ENCODE measurements around the gene ESYT2. TPM values are rescaled to one million over a fixed set of nuclear protein-coding genes. Genes with fewer than 3 reads are reported as not detected.

The ESYT2 gene
- total and polyA plus RNA-seq, 9 of the 15 experiments (the other 6 are each of a cell fraction or from before 2014, with no cell fraction given) = 5.8 to 86.9 (median 64.7) TPM

DNA sequence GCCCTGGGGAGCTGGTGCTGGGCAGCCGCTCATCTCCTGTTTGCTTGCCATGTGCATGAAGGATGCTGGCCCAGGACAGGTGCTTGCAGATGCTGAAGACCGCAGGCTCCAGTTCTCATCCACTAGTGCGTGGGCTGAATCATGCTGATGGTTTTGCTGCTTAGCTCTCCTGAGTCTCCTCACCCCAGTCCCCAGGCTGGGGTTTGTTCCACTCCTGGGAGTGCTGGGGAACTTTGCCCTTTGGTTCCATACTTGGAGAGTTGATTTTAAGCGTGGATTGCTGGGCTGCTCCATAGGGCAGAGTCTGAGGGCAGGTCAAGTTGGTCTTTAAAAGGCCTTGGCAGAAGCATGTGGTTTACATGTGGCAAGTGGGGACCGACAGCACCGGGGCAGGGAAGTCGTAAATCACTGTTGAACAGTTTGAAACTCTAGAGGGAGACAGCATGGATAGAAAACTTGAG lies 36.2 kb upstream of the ESYT2 start (continued):
- no peak for TF ChIP-seq ZC3H4 (CRISPR knock-in tag; IDR thresholded peaks at IDR 0.05; ENCODE audit: borderline replicate concordance)
- peak; percentile 41; the same call in 1 of the 2 replicates for TF ChIP-seq NFRKB (IDR thresholded peaks at IDR 0.05; ENCODE audit: low read depth)
- TF ChIP-seq ZNF311 (CRISPR knock-in tag; IDR thresholded peaks at IDR 0.05) = peak; percentile 87
- TF ChIP-seq PKNOX1 (IDR thresholded peaks at IDR 0.05) = peak; percentile 97
- TF ChIP-seq SREBF2 (CRISPR knock-in tag; IDR thresholded peaks at IDR 0.05) = no peak
- TF ChIP-seq ZFP1 (CRISPR knock-in tag; IDR thresholded peaks at IDR 0.05) = no peak
- TF ChIP-seq ZBTB1 (CRISPR knock-in tag; IDR thresholded peaks at IDR 0.05; ENCODE audit: borderline replicate concordance, low read depth) = peak; percentile 68
- no peak for TF ChIP-seq ZKSCAN3 (CRISPR knock-in tag; IDR thresholded peaks at IDR 0.05)
- TF ChIP-seq SIRT6 (IDR thresholded peaks at IDR 0.05; ENCODE audit: low read depth, low read length) = no peak
- TF ChIP-seq, protein P1, sequence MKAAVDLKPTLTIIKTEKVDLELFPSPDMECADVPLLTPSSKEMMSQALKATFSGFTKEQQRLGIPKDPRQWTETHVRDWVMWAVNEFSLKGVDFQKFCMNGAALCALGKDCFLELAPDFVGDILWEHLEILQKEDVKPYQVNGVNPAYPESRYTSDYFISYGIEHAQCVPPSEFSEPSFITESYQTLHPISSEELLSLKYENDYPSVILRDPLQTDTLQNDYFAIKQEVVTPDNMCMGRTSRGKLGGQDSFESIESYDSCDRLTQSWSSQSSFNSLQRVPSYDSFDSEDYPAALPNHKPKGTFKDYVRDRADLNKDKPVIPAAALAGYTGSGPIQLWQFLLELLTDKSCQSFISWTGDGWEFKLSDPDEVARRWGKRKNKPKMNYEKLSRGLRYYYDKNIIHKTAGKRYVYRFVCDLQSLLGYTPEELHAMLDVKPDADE (conservative IDR thresholded peaks at IDR 0.05; ENCODE audit: control insufficient read depth, low read depth, low read length) = no peak
- TF ChIP-seq NFIC (IDR thresholded peaks at IDR 0.05) = no peak
- no peak for TF ChIP-seq ZNF274 (IDR thresholded peaks at IDR 0.05; ENCODE audit: borderline replicate concordance, low read depth, low read length)
- TF ChIP-seq, protein P2, sequence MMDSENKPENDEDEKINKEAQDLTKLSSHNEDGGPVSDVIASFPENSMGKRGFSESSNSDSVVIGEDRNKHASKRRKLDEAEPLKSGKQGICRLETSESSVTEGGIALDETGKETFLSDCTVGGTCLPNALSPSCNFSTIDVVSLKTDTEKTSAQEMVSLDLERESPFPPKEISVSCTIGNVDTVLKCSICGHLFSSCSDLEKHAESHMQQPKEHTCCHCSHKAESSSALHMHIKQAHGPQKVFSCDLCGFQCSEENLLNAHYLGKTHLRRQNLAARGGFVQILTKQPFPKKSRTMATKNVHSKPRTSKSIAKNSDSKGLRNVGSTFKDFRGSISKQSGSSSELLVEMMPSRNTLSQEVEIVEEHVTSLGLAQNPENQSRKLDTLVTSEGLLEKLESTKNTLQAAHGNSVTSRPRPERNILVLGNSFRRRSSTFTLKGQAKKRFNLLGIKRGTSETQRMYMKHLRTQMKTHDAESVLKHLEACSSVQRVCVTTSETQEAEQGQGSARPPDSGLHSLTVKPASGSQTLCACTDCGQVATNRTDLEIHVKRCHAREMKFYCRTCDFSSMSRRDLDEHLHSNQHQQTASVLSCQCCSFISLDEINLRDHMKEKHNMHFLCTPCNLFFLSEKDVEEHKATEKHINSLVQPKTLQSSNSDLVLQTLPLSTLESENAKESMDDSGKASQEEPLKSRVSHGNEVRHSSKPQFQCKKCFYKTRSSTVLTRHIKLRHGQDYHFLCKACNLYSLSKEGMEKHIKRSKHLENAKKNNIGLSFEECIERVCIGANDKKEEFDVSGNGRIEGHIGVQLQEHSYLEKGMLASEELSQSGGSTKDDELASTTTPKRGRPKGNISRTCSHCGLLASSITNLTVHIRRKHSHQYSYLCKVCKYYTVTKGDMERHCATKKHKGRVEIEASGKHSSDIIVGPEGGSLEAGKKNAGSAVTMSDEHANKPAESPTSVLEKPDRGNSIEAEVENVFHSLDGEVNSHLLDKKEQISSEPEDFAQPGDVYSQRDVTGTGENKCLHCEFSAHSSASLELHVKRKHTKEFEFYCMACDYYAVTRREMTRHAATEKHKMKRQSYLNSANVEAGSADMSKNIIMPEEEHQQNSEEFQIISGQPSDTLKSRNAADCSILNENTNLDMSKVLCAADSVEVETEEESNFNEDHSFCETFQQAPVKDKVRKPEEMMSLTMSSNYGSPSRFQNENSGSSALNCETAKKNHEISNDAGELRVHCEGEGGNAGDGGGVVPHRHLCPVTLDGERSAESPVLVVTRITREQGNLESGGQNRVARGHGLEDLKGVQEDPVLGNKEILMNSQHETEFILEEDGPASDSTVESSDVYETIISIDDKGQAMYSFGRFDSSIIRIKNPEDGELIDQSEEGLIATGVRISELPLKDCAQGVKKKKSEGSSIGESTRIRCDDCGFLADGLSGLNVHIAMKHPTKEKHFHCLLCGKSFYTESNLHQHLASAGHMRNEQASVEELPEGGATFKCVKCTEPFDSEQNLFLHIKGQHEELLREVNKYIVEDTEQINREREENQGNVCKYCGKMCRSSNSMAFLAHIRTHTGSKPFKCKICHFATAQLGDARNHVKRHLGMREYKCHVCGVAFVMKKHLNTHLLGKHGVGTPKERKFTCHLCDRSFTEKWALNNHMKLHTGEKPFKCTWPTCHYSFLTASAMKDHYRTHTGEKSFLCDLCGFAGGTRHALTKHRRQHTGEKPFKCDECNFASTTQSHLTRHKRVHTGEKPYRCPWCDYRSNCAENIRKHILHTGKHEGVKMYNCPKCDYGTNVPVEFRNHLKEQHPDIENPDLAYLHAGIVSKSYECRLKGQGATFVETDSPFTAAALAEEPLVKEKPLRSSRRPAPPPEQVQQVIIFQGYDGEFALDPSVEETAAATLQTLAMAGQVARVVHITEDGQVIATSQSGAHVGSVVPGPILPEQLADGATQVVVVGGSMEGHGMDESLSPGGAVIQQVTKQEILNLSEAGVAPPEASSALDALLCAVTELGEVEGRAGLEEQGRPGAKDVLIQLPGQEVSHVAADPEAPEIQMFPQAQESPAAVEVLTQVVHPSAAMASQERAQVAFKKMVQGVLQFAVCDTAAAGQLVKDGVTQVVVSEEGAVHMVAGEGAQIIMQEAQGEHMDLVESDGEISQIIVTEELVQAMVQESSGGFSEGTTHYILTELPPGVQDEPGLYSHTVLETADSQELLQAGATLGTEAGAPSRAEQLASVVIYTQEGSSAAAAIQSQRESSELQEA (IDR thresholded peaks at IDR 0.05; ENCODE audit: low read depth) = 0 out of 2 replicates have a peak, but pooled peaks have one; percentile 1
- no peak for TF ChIP-seq C11orf30 (IDR thresholded peaks at IDR 0.05; ENCODE audit: low read depth)
- TF ChIP-seq ZBTB8A (IDR thresholded peaks at IDR 0.05; ENCODE audit: partially characterized antibody) = no peak
- TF ChIP-seq, protein P3, sequence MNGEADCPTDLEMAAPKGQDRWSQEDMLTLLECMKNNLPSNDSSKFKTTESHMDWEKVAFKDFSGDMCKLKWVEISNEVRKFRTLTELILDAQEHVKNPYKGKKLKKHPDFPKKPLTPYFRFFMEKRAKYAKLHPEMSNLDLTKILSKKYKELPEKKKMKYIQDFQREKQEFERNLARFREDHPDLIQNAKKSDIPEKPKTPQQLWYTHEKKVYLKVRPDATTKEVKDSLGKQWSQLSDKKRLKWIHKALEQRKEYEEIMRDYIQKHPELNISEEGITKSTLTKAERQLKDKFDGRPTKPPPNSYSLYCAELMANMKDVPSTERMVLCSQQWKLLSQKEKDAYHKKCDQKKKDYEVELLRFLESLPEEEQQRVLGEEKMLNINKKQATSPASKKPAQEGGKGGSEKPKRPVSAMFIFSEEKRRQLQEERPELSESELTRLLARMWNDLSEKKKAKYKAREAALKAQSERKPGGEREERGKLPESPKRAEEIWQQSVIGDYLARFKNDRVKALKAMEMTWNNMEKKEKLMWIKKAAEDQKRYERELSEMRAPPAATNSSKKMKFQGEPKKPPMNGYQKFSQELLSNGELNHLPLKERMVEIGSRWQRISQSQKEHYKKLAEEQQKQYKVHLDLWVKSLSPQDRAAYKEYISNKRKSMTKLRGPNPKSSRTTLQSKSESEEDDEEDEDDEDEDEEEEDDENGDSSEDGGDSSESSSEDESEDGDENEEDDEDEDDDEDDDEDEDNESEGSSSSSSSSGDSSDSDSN (IDR thresholded peaks at IDR 0.05; ENCODE audit: borderline replicate concordance in 1 of 2, low read depth in 2 of 2, low read length in 2 of 2) = 0 out of 4 replicates have a peak, but pooled peaks of 1 of the 2 experiments have one; percentile 41

Data from K562 (cell line).